Panc1 (cell line): ENCODE results near the gene ABTB2. TPM values are rescaled to one million over a fixed set of nuclear protein-coding genes. Genes with fewer than 3 reads are reported as not detected.

Experiments used
- ATAC-seq: fragments of 200-7000 bp; cut with Tn5 transposase; 2 replicates; pipeline ENCODE4 v1.9.1; 2020; ENCODE audit warnings: mild to moderate bottlenecking, moderate library complexity
- BruUV-seq: library from RNA; stranded (reverse); fragments of 400-500 nt; replicated peaks from 2 replicates; lab custom pipeline; 2021; lab: Mats Ljungman, UMichigan
- CTCF ChIA-PET: fragments of 300-600 bp; sonication (Branson Sonifier 250); formaldehyde crosslinking; loops from one replicate; lab custom pipeline; 2022; ENCODE audit warnings: antibody characterized with exemption; lab: Charles Lee
- POLR2A ChIA-PET: fragments of 300-600 bp; sonication (Branson Sonifier 250); formaldehyde crosslinking; loops from one replicate; lab custom pipeline; 2022; ENCODE audit warnings: antibody characterized with exemption; lab: Charles Lee
- DNase-seq: peaks from one replicate; pipeline ENCODE4 v3.0.0-alpha.2; 2010; ENCODE audit warnings: low read depth, low spot score
- H3K27ac ChIP-seq: 2 replicates; pipeline ENCODE4 v1.5.1; 2011; ENCODE audit warnings: mild to moderate bottlenecking, low read length, inconsistent platforms
- H3K27me3 ChIP-seq: fragments of 200-500 bp; sonication (Bioruptor generic); 2 replicates; pipeline ENCODE4 v1.6.0; 2014; ENCODE audit warnings: low read length, inconsistent platforms; ENCODE audit not compliant: control insufficient read depth, insufficient read depth
- H3K36me3 ChIP-seq: fragments of 200-500 bp; sonication (Bioruptor generic); 2 replicates; pipeline ENCODE4 v1.5.1; 2014; ENCODE audit warnings: inconsistent platforms, mild to moderate bottlenecking, low read length, moderate library complexity; ENCODE audit not compliant: control insufficient read depth, insufficient read depth
- H3K4me1 ChIP-seq: 2 replicates; pipeline ENCODE4 v1.5.1; 2011; ENCODE audit warnings: inconsistent platforms, mild to moderate bottlenecking, low read length, moderate library complexity; ENCODE audit not compliant: control insufficient read depth, insufficient read depth
- H3K4me3 ChIP-seq, 2 experiments: 2 replicates each; pipeline ENCODE4 v1.5.1; 2011 to 2012; ENCODE audit warnings: low read depth in 2 of 2, low read length in 2 of 2, mild to moderate bottlenecking in 2 of 2, inconsistent platforms in 1 of 2, moderate library complexity in 1 of 2
- H3K9me3 ChIP-seq: fragments of 200-500 bp; sonication (Bioruptor generic); 2 replicates; pipeline ENCODE4 v1.5.1; 2014; ENCODE audit warnings: low read depth, mild to moderate bottlenecking, inconsistent platforms, low read length, moderate library complexity; ENCODE audit not compliant: control insufficient read depth, insufficient read depth
- CTCF ChIP-seq: fragments of 450-650 bp; IDR thresholded peaks from 2 replicates; pipeline ENCODE4 v1.5.1; 2017; ENCODE audit warnings: mild to moderate bottlenecking
- POLR2AphosphoS5 ChIP-seq: IDR thresholded peaks from 2 replicates; pipeline ENCODE4 v1.6.1; 2012; ENCODE audit warnings: mild to moderate bottlenecking, low read depth, low read length, moderate library complexity
- REST ChIP-seq, 2 experiments: IDR thresholded peaks; 2 replicates each; pipeline ENCODE4 v1.6.1; 2011 to 2012; ENCODE audit warnings: low read depth in 2 of 2, control low read depth in 1 of 2, low read length in 1 of 2, mild to moderate bottlenecking in 1 of 2, moderate library complexity in 1 of 2; ENCODE audit not compliant: insufficient read depth in 1 of 2
- SIN3A ChIP-seq: IDR thresholded peaks from 2 replicates; pipeline ENCODE4 v1.6.1; 2012; ENCODE audit warnings: low read depth, mild to moderate bottlenecking, low read length, moderate library complexity, borderline replicate concordance; ENCODE audit not compliant: insufficient read depth
- TCF7L2 ChIP-seq: IDR thresholded peaks from 2 replicates; pipeline ENCODE4 v1.6.1; 2011; ENCODE audit warnings: mild to moderate bottlenecking, low read depth, low read length, inconsistent platforms
- in situ Hi-C: cut with HindIII; loops from 2 replicates; pipeline ENCODE4 v1.10.0; 2016; ENCODE audit warnings: low sequenced_read_pairs, low pct_unique_long_range_greater_than_20kb
- intact Hi-C: fragments of 100-400 bp; cut with micrococcal nuclease; formaldehyde crosslinking; loops from one replicate; pipeline ENCODE4 v1.10.0; 2022; ENCODE audit not compliant: unreplicated experiment
- total RNA-seq: library from RNA; stranded (reverse); gene quantifications from one replicate; pipeline ENCODE4 v1.2.1, GENCODE V29; 2021; ENCODE audit not compliant: unreplicated experiment

The ABTB2 gene
- total RNA-seq, 1 experiment from 2014 or later, result 22.7 TPM

- ChIA-PET CTCF (no interaction called here), POLR2A (no interaction called here)
- intact Hi-C loops, result no loop called here
- ATAC-seq, result no peak
- Histone ChIP-seq H3K27me3 (no peaks in the 10 kb centered on the region), H3K4me1 (peaks cover 8% of the 10 kb centered on the region), H3K36me3 (no peaks in the 10 kb centered on the region), H3K9me3 (no peaks in the 10 kb centered on the region), H3K27ac (peak overlapping the region; percentile 48; the same call in 1 of the 2 replicates), H3K4me3 (no peak overlapping the region)
- BruUV-seq, result no TSS peak
- in situ Hi-C loops, result no loop called here
- no peak for DNase-seq
- peak; percentile 42; the same call in 1 of the 2 replicates for TF ChIP-seq TCF7L2
- no peak for TF ChIP-seq REST (IDR thresholded peaks at IDR 0.05; ENCODE audit: insufficient read depth in 1 of 2, low read depth in 2 of 2, low read length in 1 of 2)
These were observed 6.3 kb upstream of the ABTB2 start for GRCh38 chr11:34364102-34364501.

- Histone ChIP-seq H3K36me3 (no peaks in the 10 kb centered on the region), H3K4me1 (peaks cover 8% of the 10 kb centered on the region), H3K27me3 (no peaks in the 10 kb centered on the region), H3K27ac (peak overlapping the region; percentile 48; the same call in 1 of the 2 replicates), H3K4me3 (no peak overlapping the region), H3K9me3 (no peaks in the 10 kb centered on the region)
- intact Hi-C loops, result no loop called here
- no TSS peak for BruUV-seq
- ATAC-seq (no peak), DNase-seq (no peak)
- ChIA-PET CTCF (interaction anchor here (0.6 to 0.7 kb wide), 3 partner anchors 128 to 205 kb away, joined by 3 to 5 read pairs (median 4); no protein-coding TSS in a partner anchor), POLR2A (no interaction called here)
- TF ChIP-seq CTCF (no peak), SIN3A (no peak), POLR2AphosphoS5 (no peak), TCF7L2 (no peak), REST (IDR thresholded peaks at IDR 0.05; ENCODE audit: insufficient read depth in 1 of 2, low read depth in 2 of 2, low read length in 1 of 2) (no peak)
- in situ Hi-C loops, result no loop called here
These were observed 5.7 kb upstream of the ABTB2 start for GRCh38 chr11:34363363-34364084.
